Keratinocyte (primary cell): ENCODE measurements around the gene MFSD11.

Source experiments
- CTCF ChIP-seq, 3 experiments: IDR thresholded peaks in 1 of 3; conservative IDR thresholded peaks in 1 of 3; optimal IDR thresholded peaks in 1 of 3; 2 replicates in 2 of 3; 3 replicates in 1 of 3; pipeline versions ENCODE3 to v1.5.1; 2011; ENCODE audit warnings: low read length in 3 of 3, mild to moderate bottlenecking in 3 of 3, moderate library complexity in 2 of 3, control low read depth in 1 of 3, inconsistent platforms in 1 of 3; ENCODE audit not compliant: insufficient read depth in 2 of 3; ENCODE audit errors: extremely low read depth in 1 of 3
- EZH2 ChIP-seq: IDR thresholded peaks from one replicate; pipeline ENCODE4 v1.6.1; 2012; ENCODE audit warnings: inconsistent platforms, mild to moderate bottlenecking, low read length, moderate library complexity

- TF ChIP-seq CTCF (optimal IDR thresholded peaks at IDR 0.05 in 1 of 3, IDR thresholded peaks at IDR 0.05 in 1 of 3, conservative IDR thresholded peaks at IDR 0.05 in 1 of 3; ENCODE audit: extremely low read depth in 1 of 3, insufficient read depth in 2 of 3, low read length in 3 of 3) (no peak), EZH2 (no peak)
These were observed 19.3 kb downstream of the MFSD11 start for GRCh38 chr17:76757256-76757655.
